Tibial artery (tissue), 4 donors: ENCODE data around the gene CLDN11.

Experiments used
- DNase-seq, 2 donors: peaks; one replicate each; pipeline ENCODE4 v3.0.0-alpha.2; 2019
- H3K27ac ChIP-seq, 2 donors: fragments of 200-600 bp; sonication (generic) in 1 of 2; 1 replicate in 1 of 2; 2 replicates in 1 of 2; pipeline ENCODE4 v1.5.1; 2018 to 2019; ENCODE audit warnings: mild to moderate bottlenecking in 1 of 2
- H3K27me3 ChIP-seq, 2 donors: fragments of 200-600 bp; sonication (generic) in 1 of 2; one replicate each; pipeline versions ENCODE4 v1.5.1 to v1.6.0; 2016 to 2019
- H3K36me3 ChIP-seq, 3 donors: fragments of 200-600 bp; sonication (generic) in 2 of 3; one replicate each; pipeline ENCODE4 v1.5.1; 2016 to 2019; ENCODE audit warnings: mild to moderate bottlenecking in 2 of 3
- H3K4me1 ChIP-seq, 4 donors: fragments of 200-600 bp; sonication (generic) in 2 of 4; 1 replicate in 3 of 4; 2 replicates in 1 of 4; pipeline ENCODE4 v1.5.1; 2016 to 2019
- H3K4me3 ChIP-seq, 2 donors: fragments of 200-600 bp; sonication (generic) in 1 of 2; 1 replicate in 1 of 2; 2 replicates in 1 of 2; pipeline ENCODE4 v1.5.1; 2018 to 2019; ENCODE audit warnings: mild to moderate bottlenecking in 2 of 2
- H3K9me3 ChIP-seq, 3 donors: fragments of 200-600 bp; sonication (generic) in 1 of 3; one replicate each; pipeline ENCODE4 v1.5.1; 2016 to 2019
- CTCF ChIP-seq, 2 experiments: fragments of 200-600 bp in 1 of 2; fragments of 450-650 bp in 1 of 2; IDR thresholded peaks; one replicate each; pipeline ENCODE4 v1.5.1; 2017 to 2019; ENCODE audit warnings: antibody characterized with exemption in 2 of 2, mild to moderate bottlenecking in 1 of 2, moderate library complexity in 1 of 2
- intact Hi-C: fragments of 100-400 bp; cut with DNase I; formaldehyde crosslinking; loops from one replicate; pipeline ENCODE4 v1.15.0; 2023; ENCODE audit warnings: low total_unique reads

Gene CLDN11

GRCh38 chr3:170437176-170437575 is 18.5 kb downstream of the CLDN11 start:
- no peaks in the 10 kb centered on the region for H3K4me1 ChIP-seq
- H3K4me3 ChIP-seq: no peak overlapping the region
- intact Hi-C loops: no loop called here
- no peaks in the 10 kb centered on the region for H3K9me3 ChIP-seq
- no peak overlapping the region for H3K27ac ChIP-seq
- no peak for DNase-seq
- TF ChIP-seq CTCF (IDR thresholded peaks at IDR 0.05): no peak
- peaks cover 0 to 27% (median 0%) of the 10 kb centered on the region in 3 donors for H3K36me3 ChIP-seq
- H3K27me3 ChIP-seq: no peaks in the 10 kb centered on the region

GRCh38 chr3:170437696-170438407 is 19.2 kb downstream of the CLDN11 start:
- H3K27me3 ChIP-seq: no peaks in the 10 kb centered on the region
- no peaks in the 10 kb centered on the region for H3K9me3 ChIP-seq
- peaks cover 0 to 22% (median 0%) of the 10 kb centered on the region in 3 donors for H3K36me3 ChIP-seq
- no peaks in the 10 kb centered on the region for H3K4me1 ChIP-seq
- DNase-seq: no peak
- no peak overlapping the region for H3K27ac ChIP-seq
- no peak for TF ChIP-seq CTCF (IDR thresholded peaks at IDR 0.05)
- intact Hi-C loops: no loop called here
- no peak overlapping the region for H3K4me3 ChIP-seq

GRCh38 chr3:170438836-170439235 is 20.2 kb downstream of the CLDN11 start:
- intact Hi-C loops: no loop called here

GRCh38 chr3:170440344-170440743 is 21.7 kb downstream of the CLDN11 start:
- no peak overlapping the region for H3K27ac ChIP-seq
- intact Hi-C loops: no loop called here
- peaks cover 0 to 2% of the 10 kb centered on the region in 2 donors for H3K27me3 ChIP-seq
- no peak for TF ChIP-seq CTCF (IDR thresholded peaks at IDR 0.05)
- H3K4me3 ChIP-seq: no peak overlapping the region
- no peaks in the 10 kb centered on the region for H3K9me3 ChIP-seq
- no peaks in the 10 kb centered on the region for H3K4me1 ChIP-seq
- DNase-seq: no peak
- H3K36me3 ChIP-seq: peaks cover 0 to 13% (median 0%) of the 10 kb centered on the region in 3 donors

More at GRCh38 chr3:170438836-170439235, 20.2 kb downstream of the CLDN11 start:
- H3K27me3 ChIP-seq: no peaks in the 10 kb centered on the region
- H3K9me3 ChIP-seq: no peaks in the 10 kb centered on the region
- no peaks in the 10 kb centered on the region for H3K4me1 ChIP-seq
- H3K27ac ChIP-seq: no peak overlapping the region
- DNase-seq: no peak
- H3K36me3 ChIP-seq: peaks cover 0 to 22% (median 0%) of the 10 kb centered on the region in 3 donors
- no peak overlapping the region for H3K4me3 ChIP-seq
- no peak for TF ChIP-seq CTCF (IDR thresholded peaks at IDR 0.05)

GRCh38 chr3:170441412-170441811 is 22.7 kb downstream of the CLDN11 start:
- Histone ChIP-seq H3K36me3 (peaks cover 0 to 4% (median 0%) of the 10 kb centered on the region in 3 donors), H3K9me3 (no peaks in the 10 kb centered on the region), H3K27ac (no peak overlapping the region), H3K4me3 (no peak overlapping the region), H3K27me3 (peaks cover 0 to 2% of the 10 kb centered on the region in 2 donors), H3K4me1 (no peaks in the 10 kb centered on the region)
- intact Hi-C loops: no loop called here
- TF ChIP-seq CTCF (IDR thresholded peaks at IDR 0.05): no peak
- DNase-seq: no peak
